ENCODE results near the gene TMEM163. TPM values are rescaled to one million over a fixed set of nuclear protein-coding genes. Genes with fewer than 3 reads are reported as not detected.

The TMEM163 gene
- total RNA-seq, 1 experiment from 2014 or later = 2.5 TPM

- intact Hi-C loops (cut with micrococcal nuclease; ENCODE audit: unreplicated experiment) = no loop called here
- no peak for TF ChIP-seq CTCF (IDR thresholded peaks at IDR 0.05; ENCODE audit: unreplicated experiment)
- peaks cover 30% of the 10 kb centered on the region for H3K27me3 Mint-ChIP-seq (ENCODE audit: unreplicated experiment)
- no peak for DNase-seq
- no peak overlapping the region for H3K4me3 Mint-ChIP-seq (ENCODE audit: low read depth, unreplicated experiment)
- H3K36me3 Mint-ChIP-seq (ENCODE audit: insufficient read depth, unreplicated experiment) = peaks cover 10% of the 10 kb centered on the region
- peaks cover 8% of the 10 kb centered on the region for H3K4me1 Mint-ChIP-seq (ENCODE audit: low read depth, unreplicated experiment)
- H3K27ac Mint-ChIP-seq (ENCODE audit: unreplicated experiment) = no peak overlapping the region
- CTCF ChIA-PET = interaction anchor here (1.6 kb wide), 1 partner anchor 10 kb away, joined by 3 read pairs; no protein-coding TSS in a partner anchor
- H3K9me3 Mint-ChIP-seq (ENCODE audit: low read depth, unreplicated experiment) = no peaks in the 10 kb centered on the region
- no TSS peak for BruUV-seq (replicated peaks)
Measured at GRCh38 chr2:134713176-134713575, 5.6 kb downstream of the TMEM163 start.

- intact Hi-C loops (cut with micrococcal nuclease; ENCODE audit: unreplicated experiment) = no loop called here
- H3K9me3 Mint-ChIP-seq (ENCODE audit: low read depth, unreplicated experiment) = no peaks in the 10 kb centered on the region
- no peak for TF ChIP-seq CTCF (IDR thresholded peaks at IDR 0.05; ENCODE audit: unreplicated experiment)
- peaks cover 25% of the 10 kb centered on the region for H3K27me3 Mint-ChIP-seq (ENCODE audit: unreplicated experiment)
- H3K4me1 Mint-ChIP-seq (ENCODE audit: low read depth, unreplicated experiment) = peaks cover 6% of the 10 kb centered on the region
- BruUV-seq (replicated peaks) = no TSS peak
- no peak overlapping the region for H3K27ac Mint-ChIP-seq (ENCODE audit: unreplicated experiment)
- CTCF ChIA-PET = interaction anchor here (1.6 kb wide), 1 partner anchor 9 kb away, joined by 3 read pairs; no protein-coding TSS in a partner anchor
- H3K4me3 Mint-ChIP-seq (ENCODE audit: low read depth, unreplicated experiment) = no peak overlapping the region
- no peak for DNase-seq
- H3K36me3 Mint-ChIP-seq (ENCODE audit: insufficient read depth, unreplicated experiment) = peaks cover 7% of the 10 kb centered on the region
Measured at GRCh38 chr2:134712736-134713135, 6.1 kb downstream of the TMEM163 start.

GRCh38 chr2:134712299-134712698 is 6.5 kb downstream of the TMEM163 start:
- BruUV-seq (replicated peaks) = no TSS peak
- Mint-ChIP-seq H3K4me1 (ENCODE audit: low read depth, unreplicated experiment) (peaks cover 1% of the 10 kb centered on the region), H3K36me3 (ENCODE audit: insufficient read depth, unreplicated experiment) (peaks cover 3% of the 10 kb centered on the region), H3K27me3 (ENCODE audit: unreplicated experiment) (peaks cover 21% of the 10 kb centered on the region), H3K4me3 (ENCODE audit: low read depth, unreplicated experiment) (no peak overlapping the region), H3K27ac (ENCODE audit: unreplicated experiment) (no peak overlapping the region), H3K9me3 (ENCODE audit: low read depth, unreplicated experiment) (no peaks in the 10 kb centered on the region)
- CTCF ChIA-PET = interaction anchor here (1.6 kb wide), 1 partner anchor 9 kb away, joined by 3 read pairs; no protein-coding TSS in a partner anchor
- intact Hi-C loops (cut with micrococcal nuclease; ENCODE audit: unreplicated experiment) = no loop called here
- DNase-seq = no peak
- TF ChIP-seq CTCF (IDR thresholded peaks at IDR 0.05; ENCODE audit: unreplicated experiment) = no peak

GRCh38 chr2:134711692-134712091 is 7.1 kb downstream of the TMEM163 start:
- CTCF ChIA-PET = interaction anchor here (1.6 kb wide), 1 partner anchor 8 kb away, joined by 3 read pairs; no protein-coding TSS in a partner anchor
- Mint-ChIP-seq H3K36me3 (ENCODE audit: insufficient read depth, unreplicated experiment) (no peaks in the 10 kb centered on the region), H3K4me3 (ENCODE audit: low read depth, unreplicated experiment) (no peak overlapping the region), H3K27ac (ENCODE audit: unreplicated experiment) (no peak overlapping the region), H3K4me1 (ENCODE audit: low read depth, unreplicated experiment) (no peaks in the 10 kb centered on the region), H3K9me3 (ENCODE audit: low read depth, unreplicated experiment) (no peaks in the 10 kb centered on the region), H3K27me3 (ENCODE audit: unreplicated experiment) (peaks cover 15% of the 10 kb centered on the region)
- intact Hi-C loops (cut with micrococcal nuclease; ENCODE audit: unreplicated experiment) = no loop called here
- no TSS peak for BruUV-seq (replicated peaks)
- DNase-seq = no peak
- TF ChIP-seq CTCF (IDR thresholded peaks at IDR 0.05; ENCODE audit: unreplicated experiment) = no peak

Data from Calu3 (cell line).